ENCODE results near the gene PKHD1. TPM values are rescaled to one million over a fixed set of nuclear protein-coding genes. Genes with fewer than 3 reads are reported as not detected.

The PKHD1 gene
- total RNA-seq, 1 experiment from 2014 or later = not detected

DNA sequence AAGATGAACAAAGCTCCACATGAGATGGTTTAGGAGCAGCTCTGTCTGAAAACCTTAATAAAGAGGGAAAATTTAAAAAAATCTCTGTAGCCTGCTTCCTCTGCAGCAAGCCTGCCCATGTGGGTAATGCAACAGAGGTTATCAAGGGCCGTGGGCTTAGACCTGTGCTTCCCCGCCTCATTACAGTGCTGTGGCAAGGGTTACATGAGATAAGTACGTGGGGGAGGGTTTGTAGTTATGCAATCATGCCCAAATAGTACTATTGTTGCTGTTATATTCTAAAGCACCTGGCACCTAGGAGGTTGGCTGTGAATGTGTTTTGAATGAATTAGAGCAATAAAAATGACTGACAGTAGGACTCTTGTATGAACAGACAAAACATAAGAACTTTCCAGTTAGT is 68.3 kb downstream of the PKHD1 start:
- intact Hi-C loops (cut with micrococcal nuclease) = no loop called here
- Mint-ChIP-seq H3K27me3 (ENCODE audit: insufficient read depth, unreplicated experiment) (peaks cover 20% of the 10 kb centered on the region), H3K27ac (ENCODE audit: low read depth, unreplicated experiment) (no peak overlapping the region), H3K36me3 (ENCODE audit: insufficient read depth, unreplicated experiment) (no peaks in the 10 kb centered on the region), H3K9me3 (ENCODE audit: unreplicated experiment) (no peaks in the 10 kb centered on the region), H3K4me1 (ENCODE audit: insufficient read depth, unreplicated experiment) (no peaks in the 10 kb centered on the region), H3K4me3 (ENCODE audit: unreplicated experiment) (no peak overlapping the region)
- no TSS peak for BruUV-seq (replicated peaks)
- CTCF ChIA-PET = interaction anchor here (0.6 to 6.5 kb wide), 10 partner anchors 9 to 661 kb away, joined by 3 to 62 read pairs (median 5); no protein-coding TSS in a partner anchor
- POLR2A ChIA-PET = interaction anchor here (0.7 kb wide), 1 partner anchor 132 kb away, joined by 6 read pairs; no protein-coding TSS in a partner anchor
- no peak for DNase-seq (ENCODE audit: unreplicated experiment)
- TF ChIP-seq, protein P1, sequence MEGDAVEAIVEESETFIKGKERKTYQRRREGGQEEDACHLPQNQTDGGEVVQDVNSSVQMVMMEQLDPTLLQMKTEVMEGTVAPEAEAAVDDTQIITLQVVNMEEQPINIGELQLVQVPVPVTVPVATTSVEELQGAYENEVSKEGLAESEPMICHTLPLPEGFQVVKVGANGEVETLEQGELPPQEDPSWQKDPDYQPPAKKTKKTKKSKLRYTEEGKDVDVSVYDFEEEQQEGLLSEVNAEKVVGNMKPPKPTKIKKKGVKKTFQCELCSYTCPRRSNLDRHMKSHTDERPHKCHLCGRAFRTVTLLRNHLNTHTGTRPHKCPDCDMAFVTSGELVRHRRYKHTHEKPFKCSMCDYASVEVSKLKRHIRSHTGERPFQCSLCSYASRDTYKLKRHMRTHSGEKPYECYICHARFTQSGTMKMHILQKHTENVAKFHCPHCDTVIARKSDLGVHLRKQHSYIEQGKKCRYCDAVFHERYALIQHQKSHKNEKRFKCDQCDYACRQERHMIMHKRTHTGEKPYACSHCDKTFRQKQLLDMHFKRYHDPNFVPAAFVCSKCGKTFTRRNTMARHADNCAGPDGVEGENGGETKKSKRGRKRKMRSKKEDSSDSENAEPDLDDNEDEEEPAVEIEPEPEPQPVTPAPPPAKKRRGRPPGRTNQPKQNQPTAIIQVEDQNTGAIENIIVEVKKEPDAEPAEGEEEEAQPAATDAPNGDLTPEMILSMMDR (IDR thresholded peaks at IDR 0.05; ENCODE audit: unreplicated experiment) = no peak

DNA sequence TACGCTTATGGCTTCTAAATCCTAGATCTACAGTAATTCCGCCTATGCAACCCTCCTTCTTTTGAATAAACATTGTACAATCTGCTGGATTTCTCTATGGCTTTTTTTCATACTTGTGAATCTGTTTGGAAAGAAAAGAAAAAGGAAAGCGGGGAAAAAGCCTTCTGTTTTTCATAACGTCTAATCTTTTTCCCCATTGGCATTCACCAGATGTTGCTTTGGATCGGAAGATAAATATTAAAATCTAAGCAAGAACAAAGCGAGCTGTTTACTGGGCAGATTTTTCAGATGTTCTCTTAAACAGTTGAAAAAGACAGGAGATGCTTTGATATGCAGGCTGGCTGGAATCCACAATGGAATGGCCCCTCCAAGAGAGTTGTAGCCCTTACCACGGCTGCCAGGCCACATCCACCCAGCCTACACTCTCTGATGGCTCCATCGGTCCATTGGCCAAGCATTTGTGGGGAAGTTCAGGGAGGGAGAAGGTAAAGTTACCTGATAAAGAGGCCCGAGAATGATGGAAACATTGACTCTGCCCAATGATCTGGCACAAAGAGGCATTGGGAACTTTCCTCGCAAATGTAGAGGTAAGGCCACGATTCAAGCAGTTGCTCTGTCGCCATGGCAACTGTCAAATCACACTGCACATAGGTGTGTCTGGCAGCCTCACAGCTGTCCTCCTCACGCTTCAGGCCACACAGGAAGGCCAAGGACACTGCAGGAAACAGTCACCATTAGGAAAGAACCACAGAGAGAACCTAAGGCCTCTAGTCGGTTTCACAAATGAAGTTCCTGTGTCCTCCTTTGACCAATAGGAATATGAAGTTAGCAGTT is 70.3 kb downstream of the PKHD1 start:
- Mint-ChIP-seq H3K4me1 (ENCODE audit: insufficient read depth, unreplicated experiment) (peaks cover 6% of the 10 kb centered on the region), H3K27ac (ENCODE audit: low read depth, unreplicated experiment) (no peak overlapping the region), H3K27me3 (ENCODE audit: insufficient read depth, unreplicated experiment) (peaks cover 2% of the 10 kb centered on the region), H3K9me3 (ENCODE audit: unreplicated experiment) (no peaks in the 10 kb centered on the region), H3K36me3 (ENCODE audit: insufficient read depth, unreplicated experiment) (no peaks in the 10 kb centered on the region), H3K4me3 (ENCODE audit: unreplicated experiment) (no peak overlapping the region)
- BruUV-seq (replicated peaks) = no TSS peak
- TF ChIP-seq, protein P1 (IDR thresholded peaks at IDR 0.05; ENCODE audit: unreplicated experiment) = no peak
- ChIA-PET POLR2A (interaction anchor here (1.0 kb wide), 1 partner anchor 12 kb away, joined by 3 read pairs; no protein-coding TSS in a partner anchor), CTCF (interaction anchor here (0.8 to 0.9 kb wide), 2 partner anchors 27 to 162 kb away, joined by 3 read pairs; no protein-coding TSS in a partner anchor)
- intact Hi-C loops (cut with micrococcal nuclease) = no loop called here
- DNase-seq (ENCODE audit: unreplicated experiment) = no peak

DNA sequence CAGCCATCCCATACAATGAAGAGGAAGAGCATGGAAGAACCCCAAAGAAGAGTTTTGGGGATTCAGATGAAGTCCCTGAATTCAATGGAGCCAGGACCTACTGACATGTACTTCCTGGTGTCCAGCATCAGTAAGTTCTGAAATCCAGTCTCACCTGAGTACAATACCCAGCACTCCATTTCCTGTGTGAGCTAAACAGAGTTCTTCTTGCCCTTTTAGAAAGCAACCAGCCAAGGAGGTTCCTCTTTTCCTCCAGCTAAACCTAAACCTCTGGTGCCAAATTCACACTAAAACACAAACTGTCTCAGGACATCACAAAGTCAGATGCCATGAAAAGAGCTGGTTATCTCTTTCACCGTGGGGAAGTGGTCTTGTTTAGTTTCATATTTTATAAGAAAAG is 71.5 kb downstream of the PKHD1 start:
- no TSS peak for BruUV-seq (replicated peaks)
- ChIA-PET CTCF (interaction anchor here (0.9 to 1.4 kb wide), 3 partner anchors 26 to 372 kb away, joined by 3 to 12 read pairs (median 4); no protein-coding TSS in a partner anchor), POLR2A (interaction anchor here (1.0 kb wide), 1 partner anchor 11 kb away, joined by 3 read pairs; no protein-coding TSS in a partner anchor)
- Mint-ChIP-seq H3K27ac (ENCODE audit: low read depth, unreplicated experiment) (no peak overlapping the region), H3K9me3 (ENCODE audit: unreplicated experiment) (no peaks in the 10 kb centered on the region), H3K36me3 (ENCODE audit: insufficient read depth, unreplicated experiment) (no peaks in the 10 kb centered on the region), H3K4me3 (ENCODE audit: unreplicated experiment) (no peak overlapping the region), H3K4me1 (ENCODE audit: insufficient read depth, unreplicated experiment) (peaks cover 6% of the 10 kb centered on the region), H3K27me3 (ENCODE audit: insufficient read depth, unreplicated experiment) (no peaks in the 10 kb centered on the region)
- TF ChIP-seq, protein P1 (IDR thresholded peaks at IDR 0.05; ENCODE audit: unreplicated experiment) = no peak
- intact Hi-C loops (cut with micrococcal nuclease) = no loop called here
- DNase-seq (ENCODE audit: unreplicated experiment) = no peak

DNA sequence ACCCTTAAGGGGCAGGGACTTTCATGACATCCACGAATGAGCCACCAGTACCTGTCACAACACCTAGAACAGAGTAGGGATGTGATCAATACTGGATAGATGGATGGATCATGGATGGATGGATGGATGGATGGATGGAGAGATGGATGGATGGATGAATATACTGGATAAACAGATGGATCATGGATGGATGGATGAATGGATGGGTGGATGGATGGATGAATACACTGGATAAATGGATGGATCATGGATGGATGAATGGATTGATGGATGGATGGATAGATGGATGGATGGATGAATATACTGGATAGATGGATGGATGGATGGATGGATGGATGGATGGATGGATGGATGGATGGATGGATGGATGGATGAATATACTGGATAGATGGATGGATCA is 73.0 kb downstream of the PKHD1 start:
- POLR2A ChIA-PET = no interaction called here
- H3K4me1 Mint-ChIP-seq (ENCODE audit: insufficient read depth, unreplicated experiment) = peaks cover 6% of the 10 kb centered on the region

More for the DNA sequence above, 73.0 kb downstream of the PKHD1 start:
- TF ChIP-seq, protein P1 (IDR thresholded peaks at IDR 0.05; ENCODE audit: unreplicated experiment) = no peak
- H3K27ac Mint-ChIP-seq (ENCODE audit: low read depth, unreplicated experiment) = no peak overlapping the region
- H3K4me3 Mint-ChIP-seq (ENCODE audit: unreplicated experiment) = no peak overlapping the region
- H3K36me3 Mint-ChIP-seq (ENCODE audit: insufficient read depth, unreplicated experiment) = no peaks in the 10 kb centered on the region
- intact Hi-C loops (cut with micrococcal nuclease) = no loop called here
- BruUV-seq (replicated peaks) = no TSS peak
- no peak for DNase-seq (ENCODE audit: unreplicated experiment)
- H3K27me3 Mint-ChIP-seq (ENCODE audit: insufficient read depth, unreplicated experiment) = no peaks in the 10 kb centered on the region
- CTCF ChIA-PET = interaction anchor here (1.4 kb wide), 1 partner anchor 170 kb away, joined by 3 read pairs; no protein-coding TSS in a partner anchor
- no peaks in the 10 kb centered on the region for H3K9me3 Mint-ChIP-seq (ENCODE audit: unreplicated experiment)

Measured in MCF 10A (cell line).